Kidney (tissue), 14 donors: Measurements from ENCODE around the gene TAB2. TPM values are rescaled to one million over a fixed set of nuclear protein-coding genes. Genes with fewer than 3 reads are reported as not detected.

Experiments used
- DNase-seq, 5 donors: peaks; one replicate each; pipeline ENCODE4 v3.0.0-alpha.2; 2013 to 2020
- FAIRE-seq: peaks from 2 replicates; lab custom pipeline; 2012; peaks lifted over from hg19 to GRCh38; lab: Jason Lieb, UNC
- H3K27ac ChIP-seq, 2 donors: one replicate each; pipeline ENCODE4 v1.7.0; 2013; ENCODE audit warnings: low read depth in 2 of 2, low read length in 2 of 2, inconsistent platforms in 1 of 2
- H3K27me3 ChIP-seq: one replicate; pipeline ENCODE4 v1.7.1; 2013; ENCODE audit warnings: low read length, inconsistent platforms; ENCODE audit not compliant: control insufficient read depth, insufficient read depth
- H3K36me3 ChIP-seq, 3 donors: one replicate each; pipeline versions ENCODE4 v1.7.0 to v1.7.1; 2013; ENCODE audit warnings: low read length in 3 of 3, control low read depth in 1 of 3, inconsistent platforms in 1 of 3; ENCODE audit not compliant: insufficient read depth in 3 of 3, control insufficient read depth in 2 of 3
- H3K4me1 ChIP-seq, 3 donors: one replicate each; pipeline versions ENCODE4 v1.7.0 to v1.7.1; 2013; ENCODE audit warnings: low read length in 3 of 3, inconsistent platforms in 1 of 3, low read depth in 1 of 3; ENCODE audit not compliant: control insufficient read depth in 2 of 3, insufficient read depth in 2 of 3
- H3K4me3 ChIP-seq, 3 donors: one replicate each; pipeline versions ENCODE4 v1.7.0 to v1.8.1; 2013; ENCODE audit warnings: low read length in 3 of 3, control low read depth in 1 of 3, inconsistent platforms in 1 of 3
- H3K9ac ChIP-seq, 3 donors: one replicate each; pipeline versions ENCODE4 v1.7.0 to v1.7.1; 2013; ENCODE audit warnings: low read length in 3 of 3, control low read depth in 1 of 3, inconsistent platforms in 1 of 3
- H3K9me3 ChIP-seq, 3 donors: one replicate each; pipeline versions ENCODE4 v1.7.0 to v1.7.1; 2013; ENCODE audit warnings: low read length in 3 of 3, control low read depth in 1 of 3, inconsistent platforms in 1 of 3; ENCODE audit not compliant: control insufficient read depth in 2 of 3, insufficient read depth in 1 of 3
- intact Hi-C: fragments of 100-400 bp; cut with DNase I; formaldehyde crosslinking; loops from one replicate; pipeline ENCODE4 v1.11.1; 2022
- polyA plus RNA-seq: library from polyadenylated mRNA; stranded (reverse); fragments of 350-450 nt; fragmentation: Illumina TruSeq; extraction: RNeasy Lipid Tissue Mini Kit (QIAGEN cat#74804); gene quantifications from one replicate; pipeline ENCODE4 v1.2.3, GENCODE V29; 2014; ENCODE audit warnings: low read depth, low replicate concordance; ENCODE audit not compliant: insufficient read depth
- total RNA-seq: library from RNA; stranded (reverse); fragmentation: NEBNext Ultra II Directional; extraction: Animal tissue kit (Norgen Biotek cat#: 25700); gene quantifications from one replicate; pipeline ENCODE4 v1.2.1, GENCODE V29; 2021
- TF ChIP-seq, protein P1 (sequence below): IDR thresholded peaks from 3 replicates; pipeline ENCODE4 v1.5.1; 2012; ENCODE audit warnings: mild to moderate bottlenecking, moderate library complexity, borderline replicate concordance; ENCODE audit not compliant: insufficient read depth; ENCODE audit errors: extremely low read depth
- donor health status: control.
- donor health status: control.
- donor health status: control.
- donor health status: control.
- donor health status: control.
- donor health status: DM: yes; HTN: yes; CAD: no.
- donor health status: Normal renal cell carcinoma (clear cell type).

The TAB2 gene
- total and polyA plus RNA-seq, 2 donors from 2014 or later, result 23.2 to 50.1 TPM

DNA sequence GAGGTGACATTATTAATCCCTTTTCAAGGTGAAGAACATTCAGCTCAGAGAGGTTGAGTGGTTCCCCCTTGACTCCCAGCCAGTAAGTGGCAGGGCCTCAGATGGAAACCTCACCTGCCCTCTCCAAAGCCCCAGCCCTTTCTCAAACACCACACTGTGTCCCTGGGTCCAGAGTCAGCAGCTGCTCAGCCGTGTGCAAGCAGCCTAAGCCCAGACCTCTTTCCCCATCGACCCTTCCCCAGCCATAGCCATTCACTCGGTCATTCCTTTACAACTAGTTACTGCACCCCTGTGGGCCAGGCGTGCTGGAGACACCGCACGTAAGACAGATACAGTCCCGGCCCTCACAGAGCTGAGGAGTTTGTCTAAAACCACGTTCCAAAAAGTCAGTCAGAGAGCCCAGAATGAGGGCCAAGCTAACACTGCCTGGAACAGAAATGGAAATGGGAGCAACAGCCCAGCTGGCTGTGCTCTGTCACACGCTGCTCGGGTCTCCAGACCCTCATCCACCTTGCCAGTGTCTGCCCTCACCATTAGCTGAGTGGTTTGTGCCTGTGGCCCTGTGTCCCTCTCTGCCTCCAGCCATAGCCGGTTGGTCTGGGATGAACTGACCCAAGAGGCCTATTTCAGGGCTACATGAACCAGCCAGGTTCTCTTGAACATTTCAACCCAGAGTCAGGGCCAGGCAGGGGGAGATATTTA is 137.7 kb downstream of the TAB2 start:
- no peak overlapping the region for H3K4me3 ChIP-seq
- H3K27ac ChIP-seq, result peak overlapping the region; percentile 29 to 68
- TF ChIP-seq, protein P1, sequence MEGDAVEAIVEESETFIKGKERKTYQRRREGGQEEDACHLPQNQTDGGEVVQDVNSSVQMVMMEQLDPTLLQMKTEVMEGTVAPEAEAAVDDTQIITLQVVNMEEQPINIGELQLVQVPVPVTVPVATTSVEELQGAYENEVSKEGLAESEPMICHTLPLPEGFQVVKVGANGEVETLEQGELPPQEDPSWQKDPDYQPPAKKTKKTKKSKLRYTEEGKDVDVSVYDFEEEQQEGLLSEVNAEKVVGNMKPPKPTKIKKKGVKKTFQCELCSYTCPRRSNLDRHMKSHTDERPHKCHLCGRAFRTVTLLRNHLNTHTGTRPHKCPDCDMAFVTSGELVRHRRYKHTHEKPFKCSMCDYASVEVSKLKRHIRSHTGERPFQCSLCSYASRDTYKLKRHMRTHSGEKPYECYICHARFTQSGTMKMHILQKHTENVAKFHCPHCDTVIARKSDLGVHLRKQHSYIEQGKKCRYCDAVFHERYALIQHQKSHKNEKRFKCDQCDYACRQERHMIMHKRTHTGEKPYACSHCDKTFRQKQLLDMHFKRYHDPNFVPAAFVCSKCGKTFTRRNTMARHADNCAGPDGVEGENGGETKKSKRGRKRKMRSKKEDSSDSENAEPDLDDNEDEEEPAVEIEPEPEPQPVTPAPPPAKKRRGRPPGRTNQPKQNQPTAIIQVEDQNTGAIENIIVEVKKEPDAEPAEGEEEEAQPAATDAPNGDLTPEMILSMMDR, result no peak
- DNase-seq, result no peak
- H3K9ac ChIP-seq, result no peak overlapping the region
- FAIRE-seq, result no peak
- no peaks in the 10 kb centered on the region for H3K36me3 ChIP-seq
- no peaks in the 10 kb centered on the region for H3K27me3 ChIP-seq
- intact Hi-C loops, result no loop called here
- H3K4me1 ChIP-seq, result peaks cover 0 to 29% (median 26%) of the 10 kb centered on the region in 3 donors
- no peaks in the 10 kb centered on the region for H3K9me3 ChIP-seq

DNA sequence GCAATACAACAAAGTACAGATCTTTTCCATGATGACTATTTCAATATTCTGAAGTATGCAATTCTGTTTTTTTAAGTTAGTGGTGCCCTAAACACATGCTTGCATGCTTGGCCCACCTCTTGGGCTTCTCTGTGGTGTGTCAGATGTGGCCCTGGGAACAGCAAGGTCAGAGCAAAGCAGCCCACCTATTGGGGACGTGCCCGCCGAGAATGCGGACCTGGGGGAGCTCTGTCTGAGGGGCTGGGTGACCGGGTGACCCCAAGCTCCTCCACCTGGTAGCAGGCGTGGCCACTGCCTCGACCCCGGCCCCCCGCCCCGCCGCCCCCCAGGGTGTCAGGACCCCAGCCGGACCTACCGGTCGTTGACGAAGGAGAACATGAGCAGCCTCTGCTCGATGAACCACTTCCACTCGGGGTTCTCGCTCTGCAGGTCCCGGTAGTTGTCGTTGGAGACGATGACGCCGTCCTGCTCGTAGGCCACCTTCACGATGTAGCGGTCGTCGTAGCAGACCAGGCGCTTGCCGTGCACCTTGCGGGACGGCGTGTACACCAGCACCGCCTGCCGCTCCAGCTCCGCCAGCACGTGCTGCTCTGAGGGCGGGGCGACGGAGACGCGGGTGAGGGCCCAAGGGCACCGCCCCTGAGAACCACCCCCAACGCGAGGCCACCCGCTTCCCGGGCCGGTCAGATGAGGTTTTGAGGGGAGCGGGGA is 139.0 kb downstream of the TAB2 start:
- intact Hi-C loops, result no loop called here
- H3K27me3 ChIP-seq, result no peaks in the 10 kb centered on the region
- FAIRE-seq (no peak), DNase-seq (no peak)
- no peaks in the 10 kb centered on the region for H3K9me3 ChIP-seq
- H3K36me3 ChIP-seq, result no peaks in the 10 kb centered on the region
- H3K4me3 ChIP-seq, result no peak overlapping the region
- H3K9ac ChIP-seq, result no peak overlapping the region
- peaks cover 0 to 27% (median 26%) of the 10 kb centered on the region in 3 donors for H3K4me1 ChIP-seq
- TF ChIP-seq, protein P1, result no peak
- H3K27ac ChIP-seq, result no peak overlapping the region

DNA sequence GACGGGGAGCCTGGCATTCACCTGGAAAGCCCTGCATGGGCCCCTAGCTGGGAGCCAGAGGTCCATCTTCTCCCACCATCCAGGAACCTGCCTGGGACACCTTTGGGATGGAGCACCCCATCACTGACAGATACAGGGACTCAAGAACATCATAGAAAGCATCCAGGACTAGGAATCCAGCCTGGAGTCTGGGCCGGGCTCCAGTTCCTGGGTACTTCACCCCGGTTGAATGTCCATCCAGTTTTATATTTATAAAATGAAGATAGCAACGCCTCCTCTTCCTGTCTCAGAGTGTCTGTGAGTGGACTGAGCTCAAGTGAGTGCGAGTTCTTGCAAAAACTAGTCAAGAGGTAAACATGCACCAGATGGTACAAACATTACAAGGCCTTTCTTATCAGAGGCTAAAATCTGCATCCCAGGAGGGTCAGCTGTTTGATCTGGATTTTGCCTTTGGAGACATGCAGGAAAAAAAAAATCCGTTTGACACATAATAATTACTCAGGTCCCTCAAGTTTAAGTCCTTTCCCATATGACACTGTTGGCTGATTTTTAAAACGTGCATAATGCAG is 139.9 kb downstream of the TAB2 start:
- DNase-seq (no peak), FAIRE-seq (no peak)
- intact Hi-C loops, result no loop called here
- no peaks in the 10 kb centered on the region for H3K9me3 ChIP-seq
- no peak overlapping the region for H3K9ac ChIP-seq
- H3K36me3 ChIP-seq, result peaks cover 0 to 2% (median 0%) of the 10 kb centered on the region in 3 donors
- TF ChIP-seq, protein P1, result no peak
- H3K27me3 ChIP-seq, result no peaks in the 10 kb centered on the region
- no peak overlapping the region for H3K27ac ChIP-seq
- no peak overlapping the region for H3K4me3 ChIP-seq
- H3K4me1 ChIP-seq, result peaks cover 0 to 22% (median 22%) of the 10 kb centered on the region in 3 donors
